Ascending aorta (tissue), 2 donors: Measurements from ENCODE around the gene C1orf50. TPM values are rescaled to one million over a fixed set of nuclear protein-coding genes. Genes with fewer than 3 reads are reported as not detected.

ENCODE experiments used
- DNase-seq, 2 donors: peaks; one replicate each; pipeline ENCODE4 v3.0.0-alpha.2; 2019; ENCODE audit warnings: low spot score in 2 of 2
- H3K27ac ChIP-seq, 2 donors: fragments of 200-600 bp; sonication (generic); one replicate each; pipeline ENCODE4 v1.5.1; 2016 to 2017; ENCODE audit warnings: mild to moderate bottlenecking in 1 of 2
- H3K27me3 ChIP-seq: fragments of 200-600 bp; sonication (generic); one replicate; pipeline ENCODE4 v1.5.1; 2017
- H3K36me3 ChIP-seq, 2 donors: fragments of 200-600 bp; sonication (generic); one replicate each; pipeline ENCODE4 v1.5.1; 2016
- H3K4me1 ChIP-seq, 2 donors: fragments of 200-600 bp; sonication (generic); one replicate each; pipeline ENCODE4 v1.5.1; 2016 to 2017; ENCODE audit warnings: mild to moderate bottlenecking in 1 of 2
- H3K4me3 ChIP-seq, 2 donors: fragments of 200-600 bp; sonication (generic); one replicate each; pipeline ENCODE4 v1.5.1; 2016 to 2017; ENCODE audit warnings: mild to moderate bottlenecking in 1 of 2
- H3K9me3 ChIP-seq, 2 donors: fragments of 200-600 bp; sonication (generic); one replicate each; pipeline ENCODE4 v1.5.1; 2016
- intact Hi-C: fragments of 100-400 bp; cut with DNase I; formaldehyde crosslinking; loops from one replicate; pipeline ENCODE4 v1.15.1; 2023
- total RNA-seq: library from RNA; depleted of rRNA; stranded (reverse); fragments of >200 nt; gene quantifications from one replicate; pipeline ENCODE4 v1.1.0, GENCODE V29; 2016
- TF ChIP-seq, protein P1 (sequence below), 3 experiments: fragments of 200-600 bp in 2 of 3; fragments of 450-650 bp in 1 of 3; sonication (generic) in 2 of 3; IDR thresholded peaks; one replicate each; pipeline ENCODE4 v1.5.1; 2016 to 2019; ENCODE audit warnings: antibody characterized with exemption in 3 of 3, mild to moderate bottlenecking in 1 of 3, moderate library complexity in 1 of 3

C1orf50 gene
- total RNA-seq, 1 donor from 2014 or later: 0.64 TPM

DNA sequence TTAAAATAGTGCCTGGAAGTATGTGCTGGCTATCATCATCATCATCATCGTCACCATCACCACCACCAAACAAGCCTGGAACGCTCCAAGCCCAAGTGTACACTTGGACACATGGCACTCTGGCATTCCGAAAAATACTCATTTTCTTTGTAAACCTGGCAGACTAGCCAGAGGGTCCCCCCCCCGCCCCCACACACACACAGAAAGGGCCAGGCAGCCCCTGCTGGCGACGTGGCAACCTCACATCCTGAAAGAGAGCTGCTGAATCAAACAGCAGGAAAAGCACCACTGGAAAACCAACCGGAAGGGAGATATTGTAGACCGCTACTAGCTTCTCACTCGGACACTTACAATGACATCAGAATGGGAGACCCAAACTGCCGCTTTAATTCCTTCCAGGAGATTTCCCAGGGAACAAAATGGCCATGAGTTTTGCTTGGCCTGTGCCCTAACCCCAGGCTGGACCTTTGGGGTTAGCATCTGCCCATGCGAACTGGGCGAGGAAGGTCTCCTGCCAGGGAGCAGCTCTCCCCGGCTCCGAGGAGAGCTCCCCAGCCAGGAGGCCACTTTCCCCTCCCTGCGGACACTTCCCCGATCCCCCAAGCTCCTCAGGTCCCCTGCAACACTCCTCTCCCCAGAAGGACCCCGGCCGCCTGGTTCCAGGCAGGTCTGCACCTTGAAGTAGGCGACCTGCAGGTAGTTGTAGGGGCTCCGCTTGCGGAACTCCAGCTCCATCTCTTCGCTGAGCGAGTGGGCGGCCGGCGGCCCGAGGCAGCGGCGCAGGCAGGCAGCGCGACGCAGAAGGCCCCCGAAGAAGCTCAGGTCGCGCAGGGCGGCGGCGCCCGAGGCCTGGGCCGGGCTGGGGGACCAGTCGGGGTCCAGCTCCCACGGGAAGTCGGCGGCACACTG, 963 bp upstream of the C1orf50 start:
- Histone ChIP-seq H3K36me3 (peaks cover 0 to 11% of the 10 kb centered on the region in 2 donors), H3K27ac (peak overlapping the region; percentile 84 to 90), H3K27me3 (no peaks in the 10 kb centered on the region), H3K9me3 (no peaks in the 10 kb centered on the region), H3K4me3 (peak overlapping the region; percentile 86 to 88), H3K4me1 (peaks cover 0 to 19% of the 10 kb centered on the region in 2 donors)
- intact Hi-C loops: loop anchor here (2.0 to 5.0 kb wide), 7 partner anchors 83 to 434 kb away; partner anchors contain the start of genes CFAP57, EBNA1BP2, PPCS and PPIH
- TF ChIP-seq, protein P1, sequence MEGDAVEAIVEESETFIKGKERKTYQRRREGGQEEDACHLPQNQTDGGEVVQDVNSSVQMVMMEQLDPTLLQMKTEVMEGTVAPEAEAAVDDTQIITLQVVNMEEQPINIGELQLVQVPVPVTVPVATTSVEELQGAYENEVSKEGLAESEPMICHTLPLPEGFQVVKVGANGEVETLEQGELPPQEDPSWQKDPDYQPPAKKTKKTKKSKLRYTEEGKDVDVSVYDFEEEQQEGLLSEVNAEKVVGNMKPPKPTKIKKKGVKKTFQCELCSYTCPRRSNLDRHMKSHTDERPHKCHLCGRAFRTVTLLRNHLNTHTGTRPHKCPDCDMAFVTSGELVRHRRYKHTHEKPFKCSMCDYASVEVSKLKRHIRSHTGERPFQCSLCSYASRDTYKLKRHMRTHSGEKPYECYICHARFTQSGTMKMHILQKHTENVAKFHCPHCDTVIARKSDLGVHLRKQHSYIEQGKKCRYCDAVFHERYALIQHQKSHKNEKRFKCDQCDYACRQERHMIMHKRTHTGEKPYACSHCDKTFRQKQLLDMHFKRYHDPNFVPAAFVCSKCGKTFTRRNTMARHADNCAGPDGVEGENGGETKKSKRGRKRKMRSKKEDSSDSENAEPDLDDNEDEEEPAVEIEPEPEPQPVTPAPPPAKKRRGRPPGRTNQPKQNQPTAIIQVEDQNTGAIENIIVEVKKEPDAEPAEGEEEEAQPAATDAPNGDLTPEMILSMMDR (IDR thresholded peaks at IDR 0.05): peak in 2 of 3 experiments; percentile 36 to 42
- no peak for DNase-seq

DNA sequence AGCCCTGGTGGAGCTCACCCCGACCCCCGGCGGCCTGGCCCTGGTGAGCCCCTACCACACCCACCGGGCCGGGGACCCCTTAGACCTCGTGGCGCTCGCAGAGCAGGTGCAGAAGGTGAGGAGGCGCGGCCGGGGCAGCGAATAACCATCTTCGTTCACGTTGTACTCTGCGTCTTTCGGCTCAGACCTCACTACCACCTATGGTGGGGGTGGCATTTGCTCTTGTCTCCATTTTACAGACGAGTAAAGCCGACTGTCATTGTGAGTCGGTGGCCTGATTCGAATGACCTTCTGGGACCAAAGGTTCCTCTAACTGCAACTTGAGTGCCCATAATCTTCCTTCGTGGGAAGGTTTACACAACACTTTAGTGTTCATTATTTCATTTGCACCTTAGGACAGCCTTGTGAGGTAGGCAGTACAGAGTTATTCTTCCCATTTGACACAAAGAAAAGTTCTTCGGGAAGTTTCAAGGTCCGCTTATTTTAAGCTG, 506 bp downstream of the C1orf50 start:
- H3K27me3 ChIP-seq: no peaks in the 10 kb centered on the region
- H3K36me3 ChIP-seq: no peaks in the 10 kb centered on the region
- TF ChIP-seq, protein P1 (IDR thresholded peaks at IDR 0.05): peak in 1 of 3 experiments; percentile 8
- intact Hi-C loops: loop anchor here (1.0 to 5.0 kb wide), 9 partner anchors 50 to 435 kb away; partner anchors contain the start of genes CFAP57, EBNA1BP2, ERMAP and PPCS
- H3K4me3 ChIP-seq: peak overlapping the region; percentile 86 to 88
- no peaks in the 10 kb centered on the region for H3K9me3 ChIP-seq
- H3K27ac ChIP-seq: peak overlapping the region; percentile 71 to 91
- no peak for DNase-seq
- H3K4me1 ChIP-seq: peaks cover 0 to 19% of the 10 kb centered on the region in 2 donors

DNA sequence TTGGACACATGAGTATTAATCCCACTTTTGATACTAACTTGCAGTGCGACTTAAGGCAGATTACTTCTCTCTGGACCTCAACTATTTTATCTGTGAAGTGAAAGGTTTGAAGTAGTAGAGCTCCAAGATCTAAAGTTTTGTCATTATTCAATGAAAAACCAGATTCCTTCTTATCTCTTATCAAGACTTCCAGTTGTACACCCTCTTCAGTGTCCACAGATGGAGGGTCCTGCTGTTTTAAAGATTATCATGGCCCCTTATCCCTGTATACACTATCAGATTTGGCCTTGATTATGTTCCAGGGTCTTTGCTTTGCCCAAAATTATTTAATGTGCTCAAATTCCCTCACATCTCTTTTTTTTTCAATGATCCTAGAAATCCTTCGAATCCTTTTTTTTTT, 1.1 kb downstream of the C1orf50 start:
- H3K27ac ChIP-seq: no peak overlapping the region

DNA sequence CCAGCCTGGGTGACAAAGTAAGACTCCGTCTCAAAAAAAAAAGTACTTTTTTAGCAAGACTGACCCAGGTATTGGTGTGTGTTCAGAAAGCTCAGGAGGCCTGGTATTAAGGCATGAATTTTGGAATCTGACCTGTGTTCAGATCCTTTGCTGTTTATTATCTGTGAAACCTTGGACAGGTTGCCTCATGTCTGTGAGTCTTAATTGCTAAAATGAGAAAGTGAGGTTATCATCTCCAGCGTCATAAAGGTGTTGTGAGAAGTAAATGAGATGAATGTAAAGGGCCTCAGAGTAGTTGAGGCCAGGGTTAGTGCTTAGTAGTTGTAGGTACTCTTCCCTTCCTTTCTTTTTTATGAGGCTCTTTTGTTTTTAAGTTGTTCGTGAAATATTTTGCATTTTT, 2.8 kb downstream of the C1orf50 start:
- intact Hi-C loops: loop anchor here (5.0 kb wide), 4 partner anchors 152 to 438 kb away; partner anchors contain the start of genes CFAP57 and EBNA1BP2

More for the DNA sequence above, 1.1 kb downstream of the C1orf50 start:
- Histone ChIP-seq H3K27me3 (no peaks in the 10 kb centered on the region), H3K4me1 (peaks cover 0 to 19% of the 10 kb centered on the region in 2 donors), H3K9me3 (no peaks in the 10 kb centered on the region), H3K36me3 (no peaks in the 10 kb centered on the region), H3K4me3 (peak overlapping the region; percentile 86 to 88)
- no peak for DNase-seq
- intact Hi-C loops: loop anchor here (5.0 kb wide), 4 partner anchors 154 to 436 kb away; partner anchors contain the start of genes CFAP57 and EBNA1BP2
- TF ChIP-seq, protein P1 (IDR thresholded peaks at IDR 0.05): no peak

DNA sequence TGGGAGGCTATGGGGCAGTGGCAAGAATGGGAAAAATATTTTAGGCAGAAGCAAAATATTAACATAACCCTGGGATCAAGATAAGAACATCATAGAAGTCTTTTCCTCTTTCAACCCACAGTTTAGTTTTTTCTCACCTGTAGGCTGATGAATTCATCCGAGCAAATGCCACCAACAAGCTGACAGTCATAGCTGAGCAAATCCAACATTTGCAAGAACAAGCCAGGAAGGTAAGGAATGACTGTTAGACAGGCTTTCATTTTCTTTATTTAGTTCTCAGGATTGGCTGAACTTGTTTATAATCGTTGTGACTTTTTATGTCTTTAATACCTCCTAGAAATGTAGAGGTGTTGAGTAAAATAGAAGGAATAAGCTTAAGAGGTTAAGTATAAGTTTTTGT, 6.4 kb downstream of the C1orf50 start:
- DNase-seq: no peak
- Histone ChIP-seq H3K36me3 (peaks cover 37 to 49% of the 10 kb centered on the region in 2 donors), H3K4me1 (no peaks in the 10 kb centered on the region), H3K27ac (no peak overlapping the region), H3K27me3 (no peaks in the 10 kb centered on the region), H3K4me3 (no peak overlapping the region), H3K9me3 (no peaks in the 10 kb centered on the region)
- intact Hi-C loops: no loop called here
- TF ChIP-seq, protein P1 (IDR thresholded peaks at IDR 0.05): no peak

More for the DNA sequence above, 2.8 kb downstream of the C1orf50 start:
- TF ChIP-seq, protein P1 (IDR thresholded peaks at IDR 0.05): no peak
- Histone ChIP-seq H3K4me1 (peaks cover 0 to 12% of the 10 kb centered on the region in 2 donors), H3K9me3 (no peaks in the 10 kb centered on the region), H3K27ac (no peak overlapping the region), H3K27me3 (no peaks in the 10 kb centered on the region), H3K36me3 (peaks cover 10 to 14% of the 10 kb centered on the region in 2 donors), H3K4me3 (no peak overlapping the region)
- DNase-seq: no peak
